ENCODE measurements around the gene SAMD3.

DNA sequence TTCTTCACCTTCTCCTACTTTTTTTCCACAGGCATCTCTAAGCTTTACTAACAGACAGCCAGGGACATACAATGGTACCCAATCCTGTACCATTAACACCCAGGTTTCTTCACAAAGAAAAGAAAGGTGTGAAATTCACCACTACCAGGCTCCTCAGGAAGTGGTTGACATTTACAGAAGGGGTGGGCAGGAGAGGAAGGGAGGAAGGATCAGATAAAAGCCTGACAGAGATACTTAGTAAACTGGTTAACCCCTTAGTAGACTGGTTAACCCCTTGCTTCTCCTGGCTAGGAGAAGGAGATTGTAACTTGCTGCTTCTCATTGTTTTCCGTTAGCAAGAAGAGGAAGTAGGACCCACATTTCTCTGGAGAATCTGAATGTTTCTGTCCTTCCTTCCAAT lies 7.2 kb downstream of the SAMD3 start:
- TF ChIP-seq, protein P1, sequence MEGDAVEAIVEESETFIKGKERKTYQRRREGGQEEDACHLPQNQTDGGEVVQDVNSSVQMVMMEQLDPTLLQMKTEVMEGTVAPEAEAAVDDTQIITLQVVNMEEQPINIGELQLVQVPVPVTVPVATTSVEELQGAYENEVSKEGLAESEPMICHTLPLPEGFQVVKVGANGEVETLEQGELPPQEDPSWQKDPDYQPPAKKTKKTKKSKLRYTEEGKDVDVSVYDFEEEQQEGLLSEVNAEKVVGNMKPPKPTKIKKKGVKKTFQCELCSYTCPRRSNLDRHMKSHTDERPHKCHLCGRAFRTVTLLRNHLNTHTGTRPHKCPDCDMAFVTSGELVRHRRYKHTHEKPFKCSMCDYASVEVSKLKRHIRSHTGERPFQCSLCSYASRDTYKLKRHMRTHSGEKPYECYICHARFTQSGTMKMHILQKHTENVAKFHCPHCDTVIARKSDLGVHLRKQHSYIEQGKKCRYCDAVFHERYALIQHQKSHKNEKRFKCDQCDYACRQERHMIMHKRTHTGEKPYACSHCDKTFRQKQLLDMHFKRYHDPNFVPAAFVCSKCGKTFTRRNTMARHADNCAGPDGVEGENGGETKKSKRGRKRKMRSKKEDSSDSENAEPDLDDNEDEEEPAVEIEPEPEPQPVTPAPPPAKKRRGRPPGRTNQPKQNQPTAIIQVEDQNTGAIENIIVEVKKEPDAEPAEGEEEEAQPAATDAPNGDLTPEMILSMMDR (IDR thresholded peaks at IDR 0.05), result no peak
- no peak for TF ChIP-seq SIN3A (IDR thresholded peaks at IDR 0.05; ENCODE audit: borderline replicate concordance, insufficient read depth, low read depth, low read length)

All from Panc1 (cell line).